SU-DHL-6 (cell line): Measurements from ENCODE around the gene ZNF821.

ENCODE experiments used
- H2AFZ ChIP-seq: fragments of 200-600 bp; sonication (generic); 2 replicates; pipeline ENCODE4 v1.6.1; 2014; ENCODE audit warnings: low read depth, mild to moderate bottlenecking, moderate library complexity, mixed read lengths, antibody characterized with exemption, low read length; ENCODE audit not compliant: severe bottlenecking
- H3F3A ChIP-seq: fragments of 200-600 bp; shearing (Covaris generic); 2 replicates; pipeline ENCODE4 v1.6.0; 2016; ENCODE audit warnings: antibody characterized with exemption, mild to moderate bottlenecking; ENCODE audit not compliant: insufficient read depth
- H3K27ac ChIP-seq: fragments of 200-600 bp; sonication (generic); 2 replicates; pipeline ENCODE4 v1.5.1; 2016; ENCODE audit warnings: low read depth, mild to moderate bottlenecking, low read length, moderate library complexity, mixed read lengths
- H3K27me3 ChIP-seq: fragments of 200-600 bp; sonication (generic), shearing (Covaris generic); 2 replicates; pipeline ENCODE4 v1.6.0; 2014; ENCODE audit warnings: mild to moderate bottlenecking, low read length
- H3K36me3 ChIP-seq: fragments of 200-600 bp; sonication (generic); 2 replicates; pipeline ENCODE4 v1.6.1; 2014; ENCODE audit warnings: mild to moderate bottlenecking, low read length, mixed read lengths
- H3K4me2 ChIP-seq: fragments of 300-600, 200-600 bp; shearing (Covaris generic), sonication (generic); 2 replicates; pipeline ENCODE4 v1.6.0; 2014; ENCODE audit warnings: low read length, low read depth, mild to moderate bottlenecking; ENCODE audit not compliant: poor library complexity, severe bottlenecking
- H3K4me3 ChIP-seq: fragments of 200-600 bp; sonication (generic); 2 replicates; pipeline ENCODE4 v1.5.1; 2014; ENCODE audit warnings: antibody characterized with exemption, low read length, mild to moderate bottlenecking, mixed read lengths; ENCODE audit not compliant: insufficient read depth, poor library complexity, severe bottlenecking
- H3K79me2 ChIP-seq: fragments of 200-600 bp; sonication (generic); 2 replicates; pipeline ENCODE4 v1.6.1; 2014; ENCODE audit warnings: mild to moderate bottlenecking, low read length, moderate library complexity; ENCODE audit not compliant: insufficient read depth
- H3K9ac ChIP-seq: fragments of 200-600 bp; sonication (generic); 2 replicates; pipeline ENCODE4 v1.7.0; 2014; ENCODE audit warnings: mild to moderate bottlenecking, low read length
- H3K9me2 ChIP-seq: fragments of 200-600 bp; sonication (generic); replicated peaks from 2 replicates; pipeline ENCODE4 v1.6.1; 2014; ENCODE audit warnings: low read length; ENCODE audit not compliant: insufficient read depth
- H3K9me3 ChIP-seq: fragments of 200-600 bp; sonication (generic); 2 replicates; pipeline ENCODE4 v1.6.1; 2014; ENCODE audit warnings: low read length, mixed read lengths; ENCODE audit not compliant: insufficient read depth
- H4K20me1 ChIP-seq: fragments of 200-600 bp; sonication (generic); 2 replicates; pipeline ENCODE4 v1.6.1; 2014; ENCODE audit warnings: low read depth, mild to moderate bottlenecking, antibody characterized with exemption, low read length, moderate library complexity, mixed read lengths
- EZH2phosphoT487 ChIP-seq: fragments of 200-600 bp; sonication (generic), shearing (Covaris generic); conservative IDR thresholded peaks from 2 replicates; pipeline ENCODE4 v1.6.1; 2018; ENCODE audit warnings: mild to moderate bottlenecking, antibody characterized with exemption, low read length, moderate library complexity, mixed read lengths
- TF ChIP-seq, protein P1 (sequence below): fragments of 200-600 bp; sonication (generic); IDR thresholded peaks from one replicate; pipeline ENCODE4 v1.5.1; 2017; ENCODE audit warnings: antibody characterized with exemption, mild to moderate bottlenecking, low read length, moderate library complexity; ENCODE audit not compliant: insufficient read depth, poor library complexity, severe bottlenecking

ZNF821 gene, protein sequence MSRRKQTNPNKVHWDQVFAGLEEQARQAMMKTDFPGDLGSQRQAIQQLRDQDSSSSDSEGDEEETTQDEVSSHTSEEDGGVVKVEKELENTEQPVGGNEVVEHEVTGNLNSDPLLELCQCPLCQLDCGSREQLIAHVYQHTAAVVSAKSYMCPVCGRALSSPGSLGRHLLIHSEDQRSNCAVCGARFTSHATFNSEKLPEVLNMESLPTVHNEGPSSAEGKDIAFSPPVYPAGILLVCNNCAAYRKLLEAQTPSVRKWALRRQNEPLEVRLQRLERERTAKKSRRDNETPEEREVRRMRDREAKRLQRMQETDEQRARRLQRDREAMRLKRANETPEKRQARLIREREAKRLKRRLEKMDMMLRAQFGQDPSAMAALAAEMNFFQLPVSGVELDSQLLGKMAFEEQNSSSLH

DNA sequence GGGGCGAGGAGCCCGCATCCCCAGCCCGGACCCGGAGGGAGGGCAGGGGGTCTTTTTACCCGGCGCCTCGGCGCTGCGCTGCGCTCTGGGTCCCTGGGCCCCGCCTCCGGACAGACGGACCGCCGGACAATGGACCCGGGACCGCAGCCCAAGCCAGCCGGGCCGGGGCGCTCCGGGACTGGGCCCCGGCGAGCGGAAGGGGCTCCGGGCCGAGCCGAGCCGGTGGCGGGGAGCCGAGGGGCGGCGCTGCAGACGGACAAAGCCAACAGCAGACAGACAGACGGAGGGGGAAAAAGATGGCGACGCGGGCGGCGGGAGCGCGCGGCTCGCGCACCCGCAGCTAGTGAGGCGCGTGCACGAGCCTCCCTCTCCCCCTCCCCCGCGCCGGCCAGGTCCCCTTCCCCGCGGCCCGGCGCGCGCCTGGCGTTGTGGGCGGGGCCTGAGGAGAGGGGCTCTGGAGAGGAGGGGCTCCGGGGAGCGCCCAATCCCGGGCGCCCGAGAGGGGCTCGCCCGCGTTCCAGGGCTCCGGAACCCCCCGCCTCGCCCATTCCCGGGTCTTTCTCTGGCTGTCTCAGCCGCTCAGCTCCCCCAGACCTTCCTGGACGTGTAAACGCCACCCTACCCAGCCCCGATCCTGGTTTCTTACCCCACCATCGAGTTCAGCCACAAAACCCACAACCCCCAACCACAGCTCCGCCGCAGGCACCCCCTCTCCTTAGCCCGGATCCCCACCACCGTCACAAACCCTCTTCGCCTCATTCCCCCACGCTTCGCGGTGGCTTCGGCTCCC, at the start of gene ZNF821:
TSS of gene ZNF821 (minus strand) at position 334 of the 790 bp plus-strand sequence. CDS start 4,236 bp downstream, outside the sequence.
- 0 out of 2 replicates have a peak, but pooled peaks cover 5% of the 10 kb centered on the region for H3K36me3 ChIP-seq
- peak within 1 kb of the TSS; percentile 94 for H3K9ac ChIP-seq
- TF ChIP-seq, protein P1, sequence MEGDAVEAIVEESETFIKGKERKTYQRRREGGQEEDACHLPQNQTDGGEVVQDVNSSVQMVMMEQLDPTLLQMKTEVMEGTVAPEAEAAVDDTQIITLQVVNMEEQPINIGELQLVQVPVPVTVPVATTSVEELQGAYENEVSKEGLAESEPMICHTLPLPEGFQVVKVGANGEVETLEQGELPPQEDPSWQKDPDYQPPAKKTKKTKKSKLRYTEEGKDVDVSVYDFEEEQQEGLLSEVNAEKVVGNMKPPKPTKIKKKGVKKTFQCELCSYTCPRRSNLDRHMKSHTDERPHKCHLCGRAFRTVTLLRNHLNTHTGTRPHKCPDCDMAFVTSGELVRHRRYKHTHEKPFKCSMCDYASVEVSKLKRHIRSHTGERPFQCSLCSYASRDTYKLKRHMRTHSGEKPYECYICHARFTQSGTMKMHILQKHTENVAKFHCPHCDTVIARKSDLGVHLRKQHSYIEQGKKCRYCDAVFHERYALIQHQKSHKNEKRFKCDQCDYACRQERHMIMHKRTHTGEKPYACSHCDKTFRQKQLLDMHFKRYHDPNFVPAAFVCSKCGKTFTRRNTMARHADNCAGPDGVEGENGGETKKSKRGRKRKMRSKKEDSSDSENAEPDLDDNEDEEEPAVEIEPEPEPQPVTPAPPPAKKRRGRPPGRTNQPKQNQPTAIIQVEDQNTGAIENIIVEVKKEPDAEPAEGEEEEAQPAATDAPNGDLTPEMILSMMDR, result peak; percentile 32
- no peak for TF ChIP-seq EZH2phosphoT487
- H3K79me2 ChIP-seq, result no peaks in the 10 kb centered on the region
- H4K20me1 ChIP-seq, result no peaks in the 10 kb centered on the region
- peak within 1 kb of the TSS; percentile 68 for H3K4me2 ChIP-seq
- H3K9me3 ChIP-seq, result no peaks in the 10 kb centered on the region
- peak within 1 kb of the TSS; percentile 80 for H3K27ac ChIP-seq
- H3K4me3 ChIP-seq, result peak within 1 kb of the TSS; percentile 91
- H3K9me2 ChIP-seq, result no peaks in the 10 kb centered on the region
- peaks cover 45% of the 10 kb centered on the region for H3F3A ChIP-seq
- H2AFZ ChIP-seq, result peak within 1 kb of the TSS; percentile 90
- H3K27me3 ChIP-seq, result no peaks in the 10 kb centered on the region

DNA sequence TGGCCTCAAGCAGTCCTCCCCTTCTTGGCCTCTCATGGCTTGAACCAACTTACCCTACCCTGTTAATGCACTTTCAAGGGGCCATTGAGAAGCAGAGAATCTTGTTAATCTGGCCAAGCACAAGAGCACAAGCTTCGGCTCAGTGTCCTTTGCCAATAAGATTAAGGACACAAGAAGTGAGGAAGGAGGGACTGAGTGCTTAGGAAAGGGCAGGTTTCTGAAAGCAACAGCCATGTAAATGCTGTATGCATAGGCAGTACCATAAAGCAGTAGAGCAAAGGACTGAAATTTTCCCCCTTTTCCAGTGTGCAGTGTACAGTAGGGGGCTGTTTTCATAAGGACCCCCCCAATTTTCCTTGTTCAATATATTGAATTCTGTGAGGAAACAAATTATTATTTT, 49.0 kb upstream of the ZNF821 start:
- Histone ChIP-seq H3K27ac (no peak overlapping the region), H3K4me2 (no peak overlapping the region), H3K9me3 (peaks cover 4% of the 10 kb centered on the region; the same call in 1 of the 2 replicates), H3K9ac (no peak overlapping the region), H4K20me1 (peaks cover 6% of the 10 kb centered on the region; the same call in 1 of the 2 replicates), H3K9me2 (no peaks in the 10 kb centered on the region), H3K27me3 (no peaks in the 10 kb centered on the region), H3K79me2 (peaks cover 7% of the 10 kb centered on the region), H2AFZ (no peak overlapping the region), H3K4me3 (no peak overlapping the region), H3F3A (peaks cover 6% of the 10 kb centered on the region; the same call in 1 of the 2 replicates), H3K36me3 (peaks cover 22% of the 10 kb centered on the region; the same call in 1 of the 2 replicates)
- TF ChIP-seq, protein P1, result no peak
- TF ChIP-seq EZH2phosphoT487, result no peak

DNA sequence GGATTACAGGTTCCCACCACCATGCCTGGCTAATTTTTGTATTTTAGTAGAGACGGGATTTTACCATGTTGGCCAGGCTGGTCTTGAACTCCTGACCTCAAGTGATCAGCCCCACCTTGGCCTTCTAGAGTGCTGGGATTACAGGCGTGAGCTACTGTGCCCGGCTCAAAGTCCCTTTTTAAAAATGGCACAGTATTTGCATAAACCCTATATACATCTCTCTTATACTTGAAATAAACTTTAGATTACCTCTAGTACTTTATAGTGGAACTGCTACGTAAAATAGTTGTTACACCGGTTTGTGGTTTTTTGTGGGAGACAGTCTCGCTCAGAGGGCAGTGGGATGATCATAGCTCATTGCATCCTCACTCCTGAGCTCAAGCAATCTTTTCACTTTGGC, 47.6 kb upstream of the ZNF821 start:
- Histone ChIP-seq H3K27ac (no peak overlapping the region), H3K27me3 (no peaks in the 10 kb centered on the region), H3K4me2 (no peak overlapping the region), H3K9me2 (no peaks in the 10 kb centered on the region), H3K36me3 (peaks cover 27% of the 10 kb centered on the region; the same call in 1 of the 2 replicates), H3F3A (peaks cover 6% of the 10 kb centered on the region; the same call in 1 of the 2 replicates), H2AFZ (no peak overlapping the region), H4K20me1 (peaks cover 6% of the 10 kb centered on the region; the same call in 1 of the 2 replicates), H3K79me2 (peaks cover 7% of the 10 kb centered on the region), H3K4me3 (no peak overlapping the region), H3K9me3 (no peaks in the 10 kb centered on the region), H3K9ac (no peak overlapping the region)
- TF ChIP-seq EZH2phosphoT487, result no peak
- TF ChIP-seq, protein P1, result no peak
